GM21619 (cell line): ENCODE results near the gene NUMA1.

Experiments
- ATAC-seq: cut with Tn5 transposase; IDR thresholded peaks from one replicate; pipeline ENCODE4 v1.9.1; 2021; ENCODE audit not compliant: unreplicated experiment

The NUMA1 gene

DNA sequence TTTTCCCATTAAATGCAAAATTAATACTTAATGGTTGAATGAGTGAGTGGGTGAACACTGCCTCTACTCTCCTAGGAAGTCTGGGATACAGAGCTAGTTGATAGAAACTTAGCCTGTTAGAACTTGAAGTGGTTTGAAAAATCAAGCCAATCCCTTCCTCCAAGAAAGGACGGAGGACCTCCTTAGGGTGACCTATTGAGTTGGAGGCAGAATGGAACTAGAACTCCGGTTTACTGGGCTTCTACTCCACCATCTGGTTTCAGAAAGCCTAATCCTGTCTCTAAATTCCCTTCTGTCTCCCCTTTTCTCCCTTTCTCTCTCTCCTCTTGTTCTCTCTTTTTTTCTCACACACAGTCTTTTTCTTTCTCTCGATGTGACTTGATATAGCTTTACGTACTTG is 101.2 kb downstream of the NUMA1 start:
- no peak for ATAC-seq

DNA sequence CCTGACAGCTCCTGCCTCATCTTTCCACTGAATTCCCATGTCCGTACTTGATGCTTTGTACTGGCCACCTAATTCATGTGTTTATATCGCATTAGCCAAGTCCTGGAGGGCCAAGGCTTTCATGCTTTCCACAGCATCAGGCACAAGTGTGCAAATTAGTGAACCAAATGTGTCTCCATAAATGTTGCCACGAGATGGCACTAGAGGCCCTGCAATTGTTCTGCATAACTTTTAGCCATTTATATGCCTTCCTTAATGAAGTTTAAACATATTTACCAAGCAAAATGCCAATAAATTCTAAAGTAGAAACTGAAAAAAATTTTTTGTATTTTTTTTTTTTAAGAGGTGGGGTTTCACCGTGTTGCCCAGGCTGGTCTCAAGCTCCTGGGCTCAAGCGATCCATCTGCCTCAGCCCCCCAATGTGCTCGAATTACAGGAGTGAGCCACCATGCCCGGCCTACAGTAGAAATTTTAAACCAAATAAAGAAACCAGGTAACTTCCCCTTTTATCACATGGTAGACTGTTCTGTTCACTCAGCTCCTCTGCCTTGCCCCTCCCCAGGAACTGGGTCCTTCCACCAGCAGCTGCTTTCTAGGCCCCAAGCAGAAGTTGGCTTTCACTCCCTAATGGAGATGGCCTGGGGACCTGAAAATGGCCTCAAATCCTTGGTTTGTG is 102.5 kb downstream of the NUMA1 start:
- no peak for ATAC-seq

DNA sequence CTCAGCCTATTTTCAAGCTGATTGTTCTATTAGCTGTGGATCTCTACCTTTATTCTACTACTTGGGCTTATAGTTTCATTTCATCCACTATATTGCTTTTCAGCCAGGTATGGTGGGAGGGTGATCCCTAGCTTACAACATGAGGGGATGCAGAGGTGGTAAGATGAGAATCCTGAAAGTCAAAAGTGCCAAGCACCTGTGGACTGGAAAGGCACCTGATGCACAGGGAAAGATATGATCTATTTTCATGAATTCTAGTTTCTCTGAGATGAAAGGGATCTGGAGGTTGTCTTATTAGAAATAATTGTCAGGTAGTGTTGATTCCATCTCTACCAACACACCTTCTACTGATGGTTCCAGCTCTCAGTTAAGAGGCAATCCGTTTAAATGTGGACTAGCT is 103.3 kb downstream of the NUMA1 start:
- no peak for ATAC-seq

DNA sequence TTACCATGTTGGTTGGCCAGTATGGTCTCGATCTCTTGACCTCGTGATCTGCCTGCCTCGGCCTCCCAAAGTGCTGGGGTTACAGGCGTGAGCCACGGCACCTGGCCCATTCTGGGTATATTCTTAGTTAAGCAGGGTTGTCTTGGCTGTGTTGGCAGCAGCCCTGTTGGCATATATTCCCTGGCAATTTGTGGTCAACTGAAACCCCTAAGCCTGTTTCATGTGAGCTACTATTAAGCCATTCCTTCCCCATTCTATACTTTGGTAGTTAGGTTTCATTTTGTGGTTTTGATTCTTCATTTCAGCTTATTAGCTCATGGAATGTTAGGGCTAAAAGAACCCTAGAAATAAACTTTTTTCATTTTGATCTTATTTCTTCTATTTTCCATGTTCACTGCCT is 103.8 kb downstream of the NUMA1 start:
- ATAC-seq: no peak

DNA sequence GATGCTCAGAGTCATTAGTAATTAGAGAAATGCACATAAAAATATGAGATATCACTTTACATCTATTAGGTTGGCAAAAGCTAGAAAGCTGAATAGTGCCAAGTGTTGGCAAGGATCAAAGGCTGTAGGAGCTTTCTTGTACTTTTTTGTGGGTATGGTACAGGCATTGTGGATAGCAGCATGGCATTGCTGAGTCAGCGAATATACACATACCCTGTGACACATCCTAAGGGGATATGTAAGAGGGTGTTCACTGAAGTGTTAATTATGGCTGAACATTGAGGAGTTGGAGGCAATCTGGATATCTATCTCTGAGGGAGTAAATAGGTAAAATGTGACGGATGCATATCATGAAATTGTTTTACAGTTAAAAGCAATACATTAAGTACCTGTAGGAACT is 108.7 kb downstream of the NUMA1 start:
- no peak for ATAC-seq

GRCh38 chr11:71964641-71965040 is 115.7 kb downstream of the NUMA1 start:
- no peak for ATAC-seq

- ATAC-seq: no peak
These were observed 116.9 kb downstream of the NUMA1 start for GRCh38 chr11:71963468-71963867.

GRCh38 chr11:71962428-71963038 is 117.8 kb downstream of the NUMA1 start:
- peak; percentile 73 for ATAC-seq

- ATAC-seq: no peak
These were observed 124.4 kb downstream of the NUMA1 start for GRCh38 chr11:71955898-71956456.
